Upper lobe of left lung (tissue), 4 donors: ENCODE data around the gene SPP2.

Source experiments
- CTCF ChIP-seq, 6 experiments: fragments of 450-650 bp in 4 of 6; fragments of 200-600 bp in 2 of 6; sonication (generic) in 2 of 6; IDR thresholded peaks; one replicate each; pipeline ENCODE4 v1.5.1; 2016 to 2019; ENCODE audit warnings: antibody characterized with exemption in 6 of 6
- EP300 ChIP-seq, 4 donors: sonication (generic); formaldehyde crosslinking; IDR thresholded peaks; one replicate each; pipeline ENCODE4 v1.5.1; 2017; ENCODE audit warnings: antibody characterized with exemption in 4 of 4, control low read depth in 2 of 4
- POLR2A ChIP-seq, 4 donors: fragments of 450-650 bp; IDR thresholded peaks; one replicate each; pipeline ENCODE4 v1.5.1; 2016 to 2017; ENCODE audit warnings: antibody characterized with exemption in 4 of 4, mild to moderate bottlenecking in 2 of 4

GRCh38 chr2:234075947-234076346, 25.4 kb downstream of the SPP2 start:
- TF ChIP-seq CTCF (IDR thresholded peaks at IDR 0.05) (no peak), POLR2A (IDR thresholded peaks at IDR 0.05) (no peak), EP300 (IDR thresholded peaks at IDR 0.05) (no peak)
